Liver (tissue), 9 donors: ENCODE measurements around the gene NSUN4. TPM values are rescaled to one million over a fixed set of nuclear protein-coding genes. Genes with fewer than 3 reads are reported as not detected.

Experiments
- DNase-seq: peaks from one replicate; pipeline ENCODE4 v3.0.0-alpha.2; 2017; ENCODE audit warnings: low spot score
- H3K27ac ChIP-seq, 2 donors: one replicate each; pipeline ENCODE4 v1.7.0; 2013; ENCODE audit warnings: inconsistent platforms in 2 of 2, low read length in 2 of 2, control low read depth in 1 of 2, low read depth in 1 of 2, mild to moderate bottlenecking in 1 of 2
- H3K27me3 ChIP-seq, 4 donors: one replicate each; pipeline versions ENCODE4 v1.6.1 to v1.7.0; 2013; ENCODE audit warnings: low read length in 3 of 4, inconsistent platforms in 1 of 4, mild to moderate bottlenecking in 1 of 4, moderate library complexity in 1 of 4; ENCODE audit not compliant: control insufficient read depth in 4 of 4, insufficient read depth in 4 of 4
- H3K36me3 ChIP-seq, 4 donors: one replicate each; pipeline versions ENCODE4 v1.6.1 to v1.7.0; 2013; ENCODE audit warnings: low read length in 3 of 4, mild to moderate bottlenecking in 3 of 4, low read depth in 1 of 4, moderate library complexity in 1 of 4; ENCODE audit not compliant: control insufficient read depth in 4 of 4, insufficient read depth in 3 of 4
- H3K4me1 ChIP-seq, 4 donors: one replicate each; pipeline versions ENCODE4 v1.6.1 to v1.7.0; 2013; ENCODE audit warnings: low read length in 3 of 4, mild to moderate bottlenecking in 3 of 4, moderate library complexity in 1 of 4; ENCODE audit not compliant: control insufficient read depth in 4 of 4, insufficient read depth in 4 of 4
- H3K4me3 ChIP-seq, 3 donors: one replicate each; pipeline versions ENCODE4 v1.6.1 to v1.7.0; 2013; ENCODE audit warnings: low read length in 3 of 3, control low read depth in 1 of 3, low read depth in 1 of 3, mild to moderate bottlenecking in 1 of 3
- H3K9ac ChIP-seq, 2 donors: one replicate each; pipeline ENCODE4 v1.7.0; 2013; ENCODE audit warnings: low read length in 2 of 2, mild to moderate bottlenecking in 2 of 2, moderate library complexity in 2 of 2, control low read depth in 1 of 2, low read depth in 1 of 2
- H3K9me3 ChIP-seq, 4 donors: one replicate each; pipeline versions ENCODE4 v1.6.1 to v1.7.0; 2013; ENCODE audit warnings: low read length in 3 of 4; ENCODE audit not compliant: control insufficient read depth in 4 of 4
- EGR1 ChIP-seq, 2 donors: IDR thresholded peaks; 2 replicates each; pipeline ENCODE4 v1.6.1; 2016 to 2018; ENCODE audit warnings: antibody characterized with exemption in 2 of 2, low read depth in 2 of 2
- FOXA1 ChIP-seq: IDR thresholded peaks from 2 replicates; pipeline ENCODE4 v1.6.1; 2016; ENCODE audit warnings: antibody characterized with exemption
- HNF4A ChIP-seq, 2 donors: conservative IDR thresholded peaks; 2 replicates each; pipeline ENCODE4 v1.6.1; 2016; ENCODE audit warnings: antibody characterized with exemption in 2 of 2, mild to moderate bottlenecking in 2 of 2
- HNF4G ChIP-seq: IDR thresholded peaks from 2 replicates; pipeline ENCODE4 v1.6.1; 2016; ENCODE audit warnings: antibody characterized with exemption
- JUND ChIP-seq, 2 donors: IDR thresholded peaks; 2 replicates each; pipeline ENCODE4 v1.6.1; 2016; ENCODE audit warnings: antibody characterized with exemption in 2 of 2
- NR2F2 ChIP-seq: IDR thresholded peaks from 2 replicates; pipeline ENCODE4 v1.6.1; 2016; ENCODE audit warnings: antibody characterized with exemption
- RAD21 ChIP-seq, 2 donors: IDR thresholded peaks; 2 replicates each; pipeline ENCODE4 v1.6.1; 2016; ENCODE audit warnings: antibody characterized with exemption in 2 of 2, mild to moderate bottlenecking in 2 of 2
- RXRA ChIP-seq, 2 donors: IDR thresholded peaks; 2 replicates each; pipeline ENCODE4 v1.6.1; 2017 to 2018; ENCODE audit warnings: antibody characterized with exemption in 2 of 2, mild to moderate bottlenecking in 1 of 2
- SP1 ChIP-seq: IDR thresholded peaks from 2 replicates; pipeline ENCODE4 v1.6.1; 2018; ENCODE audit warnings: antibody characterized with exemption, mild to moderate bottlenecking
- TAF1 ChIP-seq: conservative IDR thresholded peaks from 2 replicates; pipeline ENCODE4 v1.6.1; 2016; ENCODE audit warnings: antibody characterized with exemption, mild to moderate bottlenecking
- YY1 ChIP-seq: IDR thresholded peaks from 2 replicates; pipeline ENCODE4 v1.6.1; 2016; ENCODE audit warnings: antibody characterized with exemption, mild to moderate bottlenecking
- ZBTB33 ChIP-seq: IDR thresholded peaks from 2 replicates; pipeline ENCODE4 v1.6.1; 2016; ENCODE audit warnings: antibody characterized with exemption
- WGBS: extraction: QIAGEN DNeasy Blood & Tissue Kit; methylation state at CpG from one replicate; pipeline ENCODE4 v1.1.7; 2013; 5-methylcytosine and 5-hydroxymethylcytosine counted together
- polyA plus RNA-seq, 2 donors: library from polyadenylated mRNA; stranded (reverse) in 1 of 2; unstranded in 1 of 2; fragments of 200-250 nt in 1 of 2; fragments of >200 nt in 1 of 2; fragmentation: Nextera tagmentation in 1 of 2; extraction: Ambion mirVana in 1 of 2; gene quantifications; one replicate each; pipeline versions ENCODE4 v1.2.1 to v1.2.3, GENCODE V29; 2013 to 2015
- total RNA-seq, 2 donors: library from RNA; depleted of rRNA; stranded (reverse); fragments of >200 nt; gene quantifications; one replicate each; pipeline ENCODE4 v1.2.3, GENCODE V29; 2014
- TF ChIP-seq, protein P1 (sequence below): IDR thresholded peaks from 2 replicates; pipeline ENCODE4 v1.6.1; 2016; ENCODE audit warnings: antibody characterized with exemption, mild to moderate bottlenecking
- TF ChIP-seq, protein P2 (sequence below): fragments of 150-350 bp; IDR thresholded peaks from 2 replicates; pipeline ENCODE4 v1.5.1; 2017; ENCODE audit warnings: improper control_type of control experiment, low read depth, low read length; ENCODE audit not compliant: missing input control
- TF ChIP-seq, protein P3 (sequence below): IDR thresholded peaks from 2 replicates; pipeline ENCODE4 v1.6.1; 2016; ENCODE audit warnings: antibody characterized with exemption
- TF ChIP-seq, protein P4 (sequence below): IDR thresholded peaks from 2 replicates; pipeline ENCODE4 v1.6.1; 2016; ENCODE audit warnings: antibody characterized with exemption
- donor health status: healthy.
- donor health status: healthy.
- donor health status: healthy.
- donor health status: healthy.
- donor health status: healthy.

Gene NSUN4
- total and polyA plus RNA-seq, 4 donors: 7.0 to 17.2 (median 12.0) TPM

GRCh38 chr1:46403916-46404315 is 63.3 kb downstream of the NSUN4 start:
- DNase-seq: no peak
- peaks cover 3 to 16% (median 13%) of the 10 kb centered on the region in 4 donors for H3K4me1 ChIP-seq
- no peaks in the 10 kb centered on the region for H3K27me3 ChIP-seq
- TF ChIP-seq ZBTB33 (no peak), RAD21 (IDR thresholded peaks at IDR 0.05) (no peak), RXRA (IDR thresholded peaks at IDR 0.05) (no peak), TAF1 (no peak), FOXA1 (no peak), NR2F2 (no peak), HNF4G (no peak), YY1 (no peak), JUND (IDR thresholded peaks at IDR 0.05) (no peak), EGR1 (IDR thresholded peaks at IDR 0.05; ENCODE audit: low read depth in 2 of 2) (no peak), SP1 (no peak), HNF4A (conservative IDR thresholded peaks at IDR 0.05) (no peak)
- TF ChIP-seq, protein P1, sequence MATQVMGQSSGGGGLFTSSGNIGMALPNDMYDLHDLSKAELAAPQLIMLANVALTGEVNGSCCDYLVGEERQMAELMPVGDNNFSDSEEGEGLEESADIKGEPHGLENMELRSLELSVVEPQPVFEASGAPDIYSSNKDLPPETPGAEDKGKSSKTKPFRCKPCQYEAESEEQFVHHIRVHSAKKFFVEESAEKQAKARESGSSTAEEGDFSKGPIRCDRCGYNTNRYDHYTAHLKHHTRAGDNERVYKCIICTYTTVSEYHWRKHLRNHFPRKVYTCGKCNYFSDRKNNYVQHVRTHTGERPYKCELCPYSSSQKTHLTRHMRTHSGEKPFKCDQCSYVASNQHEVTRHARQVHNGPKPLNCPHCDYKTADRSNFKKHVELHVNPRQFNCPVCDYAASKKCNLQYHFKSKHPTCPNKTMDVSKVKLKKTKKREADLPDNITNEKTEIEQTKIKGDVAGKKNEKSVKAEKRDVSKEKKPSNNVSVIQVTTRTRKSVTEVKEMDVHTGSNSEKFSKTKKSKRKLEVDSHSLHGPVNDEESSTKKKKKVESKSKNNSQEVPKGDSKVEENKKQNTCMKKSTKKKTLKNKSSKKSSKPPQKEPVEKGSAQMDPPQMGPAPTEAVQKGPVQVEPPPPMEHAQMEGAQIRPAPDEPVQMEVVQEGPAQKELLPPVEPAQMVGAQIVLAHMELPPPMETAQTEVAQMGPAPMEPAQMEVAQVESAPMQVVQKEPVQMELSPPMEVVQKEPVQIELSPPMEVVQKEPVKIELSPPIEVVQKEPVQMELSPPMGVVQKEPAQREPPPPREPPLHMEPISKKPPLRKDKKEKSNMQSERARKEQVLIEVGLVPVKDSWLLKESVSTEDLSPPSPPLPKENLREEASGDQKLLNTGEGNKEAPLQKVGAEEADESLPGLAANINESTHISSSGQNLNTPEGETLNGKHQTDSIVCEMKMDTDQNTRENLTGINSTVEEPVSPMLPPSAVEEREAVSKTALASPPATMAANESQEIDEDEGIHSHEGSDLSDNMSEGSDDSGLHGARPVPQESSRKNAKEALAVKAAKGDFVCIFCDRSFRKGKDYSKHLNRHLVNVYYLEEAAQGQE: no peak
- TF ChIP-seq, protein P2, sequence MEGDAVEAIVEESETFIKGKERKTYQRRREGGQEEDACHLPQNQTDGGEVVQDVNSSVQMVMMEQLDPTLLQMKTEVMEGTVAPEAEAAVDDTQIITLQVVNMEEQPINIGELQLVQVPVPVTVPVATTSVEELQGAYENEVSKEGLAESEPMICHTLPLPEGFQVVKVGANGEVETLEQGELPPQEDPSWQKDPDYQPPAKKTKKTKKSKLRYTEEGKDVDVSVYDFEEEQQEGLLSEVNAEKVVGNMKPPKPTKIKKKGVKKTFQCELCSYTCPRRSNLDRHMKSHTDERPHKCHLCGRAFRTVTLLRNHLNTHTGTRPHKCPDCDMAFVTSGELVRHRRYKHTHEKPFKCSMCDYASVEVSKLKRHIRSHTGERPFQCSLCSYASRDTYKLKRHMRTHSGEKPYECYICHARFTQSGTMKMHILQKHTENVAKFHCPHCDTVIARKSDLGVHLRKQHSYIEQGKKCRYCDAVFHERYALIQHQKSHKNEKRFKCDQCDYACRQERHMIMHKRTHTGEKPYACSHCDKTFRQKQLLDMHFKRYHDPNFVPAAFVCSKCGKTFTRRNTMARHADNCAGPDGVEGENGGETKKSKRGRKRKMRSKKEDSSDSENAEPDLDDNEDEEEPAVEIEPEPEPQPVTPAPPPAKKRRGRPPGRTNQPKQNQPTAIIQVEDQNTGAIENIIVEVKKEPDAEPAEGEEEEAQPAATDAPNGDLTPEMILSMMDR: no peak
- TF ChIP-seq, protein P3, sequence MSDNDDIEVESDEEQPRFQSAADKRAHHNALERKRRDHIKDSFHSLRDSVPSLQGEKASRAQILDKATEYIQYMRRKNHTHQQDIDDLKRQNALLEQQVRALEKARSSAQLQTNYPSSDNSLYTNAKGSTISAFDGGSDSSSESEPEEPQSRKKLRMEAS: no peak
- TF ChIP-seq, protein P4, sequence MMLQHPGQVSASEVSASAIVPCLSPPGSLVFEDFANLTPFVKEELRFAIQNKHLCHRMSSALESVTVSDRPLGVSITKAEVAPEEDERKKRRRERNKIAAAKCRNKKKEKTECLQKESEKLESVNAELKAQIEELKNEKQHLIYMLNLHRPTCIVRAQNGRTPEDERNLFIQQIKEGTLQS: no peak
- no peaks in the 10 kb centered on the region for H3K9me3 ChIP-seq
- no peak overlapping the region for H3K4me3 ChIP-seq
- H3K27ac ChIP-seq: no peak overlapping the region
- peaks cover 0 to 6% (median 1%) of the 10 kb centered on the region in 4 donors for H3K36me3 ChIP-seq
- 97% methylated on average over 5 of the region's 5 CpGs for WGBS
- no peak overlapping the region for H3K9ac ChIP-seq
